ENCODE data around the gene LPP. TPM values are rescaled to one million over a fixed set of nuclear protein-coding genes. Genes with fewer than 3 reads are reported as not detected.

LPP gene
- total RNA-seq, 1 donor, result 92.1 TPM

GRCh38 chr3:188855675-188856074 is 701.7 kb downstream of the LPP start:
- no peak for DNase-seq (ENCODE audit: low read depth)
- TF ChIP-seq, protein P1, sequence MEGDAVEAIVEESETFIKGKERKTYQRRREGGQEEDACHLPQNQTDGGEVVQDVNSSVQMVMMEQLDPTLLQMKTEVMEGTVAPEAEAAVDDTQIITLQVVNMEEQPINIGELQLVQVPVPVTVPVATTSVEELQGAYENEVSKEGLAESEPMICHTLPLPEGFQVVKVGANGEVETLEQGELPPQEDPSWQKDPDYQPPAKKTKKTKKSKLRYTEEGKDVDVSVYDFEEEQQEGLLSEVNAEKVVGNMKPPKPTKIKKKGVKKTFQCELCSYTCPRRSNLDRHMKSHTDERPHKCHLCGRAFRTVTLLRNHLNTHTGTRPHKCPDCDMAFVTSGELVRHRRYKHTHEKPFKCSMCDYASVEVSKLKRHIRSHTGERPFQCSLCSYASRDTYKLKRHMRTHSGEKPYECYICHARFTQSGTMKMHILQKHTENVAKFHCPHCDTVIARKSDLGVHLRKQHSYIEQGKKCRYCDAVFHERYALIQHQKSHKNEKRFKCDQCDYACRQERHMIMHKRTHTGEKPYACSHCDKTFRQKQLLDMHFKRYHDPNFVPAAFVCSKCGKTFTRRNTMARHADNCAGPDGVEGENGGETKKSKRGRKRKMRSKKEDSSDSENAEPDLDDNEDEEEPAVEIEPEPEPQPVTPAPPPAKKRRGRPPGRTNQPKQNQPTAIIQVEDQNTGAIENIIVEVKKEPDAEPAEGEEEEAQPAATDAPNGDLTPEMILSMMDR (IDR thresholded peaks at IDR 0.05; ENCODE audit: insufficient read depth, low read length), result no peak
- no peak overlapping the region for H3K4me3 ChIP-seq (ENCODE audit: low read depth, low read length)

GRCh38 chr3:188860147-188860546 is 706.2 kb downstream of the LPP start:
- H3K4me3 ChIP-seq (ENCODE audit: low read depth, low read length), result no peak overlapping the region
- peak; percentile 34 for DNase-seq (ENCODE audit: low read depth)
- TF ChIP-seq, protein P1 (IDR thresholded peaks at IDR 0.05; ENCODE audit: insufficient read depth, low read length), result no peak

- TF ChIP-seq, protein P1 (IDR thresholded peaks at IDR 0.05; ENCODE audit: insufficient read depth, low read length), result no peak
- H3K4me3 ChIP-seq (ENCODE audit: low read depth, low read length), result no peak overlapping the region
- DNase-seq (ENCODE audit: low read depth), result peak; percentile 56
Observed at GRCh38 chr3:188861842-188862744, 708.1 kb downstream of the LPP start.

DNA sequence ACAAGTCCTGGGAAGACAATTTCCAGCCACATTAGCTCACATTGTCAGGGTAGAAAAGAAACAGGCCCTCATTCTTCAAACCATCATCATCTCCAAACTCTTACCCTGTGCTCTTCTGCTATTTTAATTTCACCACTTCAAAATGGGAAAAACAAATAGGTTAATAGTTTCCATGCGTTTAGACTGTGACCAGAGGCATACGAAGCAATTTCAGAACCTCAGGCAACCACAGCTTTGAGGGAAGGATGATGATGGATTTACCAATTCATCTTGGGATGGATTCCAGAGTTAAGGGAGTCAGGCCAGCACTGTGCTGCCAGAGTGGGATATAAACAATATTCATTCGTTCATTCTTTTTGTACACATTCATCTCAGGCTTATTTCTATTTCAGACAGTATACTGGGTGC is 710.0 kb downstream of the LPP start:
- TF ChIP-seq, protein P1 (IDR thresholded peaks at IDR 0.05; ENCODE audit: insufficient read depth, low read length), result no peak
- H3K4me3 ChIP-seq (ENCODE audit: low read depth, low read length), result no peak overlapping the region
- DNase-seq (ENCODE audit: low read depth), result peak; percentile 91

DNA sequence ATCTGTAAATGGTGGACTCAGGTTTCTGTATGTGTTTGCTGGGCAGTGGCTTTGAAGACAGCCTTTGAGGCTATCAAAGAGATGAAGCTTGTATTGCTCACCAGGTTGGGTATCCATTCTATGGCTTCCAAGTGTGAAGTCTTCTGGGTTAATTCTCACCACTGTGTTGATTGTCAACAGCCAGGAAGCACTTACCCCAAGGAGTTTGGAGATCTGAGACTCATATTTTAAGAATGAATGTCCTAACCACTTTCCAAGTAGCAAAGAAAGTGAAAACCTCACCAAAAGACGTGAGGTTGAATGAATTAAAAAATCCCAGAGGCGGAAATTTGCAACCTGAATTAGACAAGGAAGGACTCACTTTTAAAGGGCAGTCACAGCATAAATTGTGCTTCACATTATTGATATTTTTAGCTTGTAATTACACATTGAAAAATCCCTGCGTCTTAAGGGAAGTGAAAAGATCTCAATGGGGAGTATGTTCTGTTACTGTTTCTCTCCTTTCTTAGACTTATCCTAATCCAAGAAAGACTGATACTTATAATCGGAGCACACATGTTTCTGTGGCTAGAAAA is 713.8 kb downstream of the LPP start:
- no peak for DNase-seq (ENCODE audit: low read depth)
- no peak overlapping the region for H3K4me3 ChIP-seq (ENCODE audit: low read depth, low read length)

DNA sequence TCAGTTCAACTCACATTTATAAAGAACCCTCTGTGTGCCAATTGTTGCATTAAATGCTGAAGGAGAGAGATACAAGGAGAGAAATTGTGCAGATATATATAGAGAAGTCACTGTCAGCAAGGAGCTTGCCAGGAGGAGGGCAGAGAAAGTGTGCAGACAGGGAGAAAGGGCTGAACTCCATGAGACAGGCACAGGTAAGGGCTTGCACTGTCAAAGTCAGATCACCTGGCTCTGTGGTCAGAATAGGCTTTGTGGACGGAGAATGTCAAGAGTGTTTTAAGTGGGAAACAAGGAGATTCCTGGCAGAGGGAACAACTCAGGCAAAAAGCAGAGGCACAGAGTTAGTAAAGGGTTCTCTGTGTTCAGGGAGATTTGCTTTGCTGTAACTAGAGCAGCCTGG is 714.8 kb downstream of the LPP start:
- no peak overlapping the region for H3K4me3 ChIP-seq (ENCODE audit: low read depth, low read length)
- no peak for DNase-seq (ENCODE audit: low read depth)
- TF ChIP-seq, protein P1 (IDR thresholded peaks at IDR 0.05; ENCODE audit: insufficient read depth, low read length), result no peak

More for the DNA sequence above, 713.8 kb downstream of the LPP start:
- TF ChIP-seq, protein P1 (IDR thresholded peaks at IDR 0.05; ENCODE audit: insufficient read depth, low read length), result no peak

All from fibroblast of the aortic adventitia (primary cell).